Spleen (tissue), 11 donors: Measurements from ENCODE around the gene TFF1. TPM values are rescaled to one million over a fixed set of nuclear protein-coding genes. Genes with fewer than 3 reads are reported as not detected.
A peak's percentile ranks its signal among the peaks of the same experiment; 100 is the strongest.

Experiments
- DNase-seq: peaks from one replicate; pipeline ENCODE4 v3.0.0-alpha.2; 2020
- H3K27ac ChIP-seq, 8 donors: fragments of 200-600 bp; sonication (generic) in 7 of 8; 1 replicate in 4 of 8; 2 replicates in 4 of 8; pipeline versions ENCODE4 v1.5.0 to v1.8.0; 2016 to 2021; ENCODE audit warnings: inconsistent platforms in 4 of 8, mild to moderate bottlenecking in 4 of 8, moderate library complexity in 1 of 8
- H3K27me3 ChIP-seq, 7 donors: fragments of 200-600 bp; sonication (generic) in 6 of 7; replicated peaks in 1 of 7; 1 replicate in 4 of 7; 2 replicates in 3 of 7; pipeline versions ENCODE4 v1.5.0 to v1.8.0; 2016 to 2021; ENCODE audit warnings: inconsistent platforms in 3 of 7, mild to moderate bottlenecking in 1 of 7
- H3K36me3 ChIP-seq, 6 donors: fragments of 200-600 bp; sonication (generic) in 5 of 6; 1 replicate in 4 of 6; 2 replicates in 2 of 6; pipeline versions ENCODE4 v1.5.0 to v1.8.0; 2016 to 2021; ENCODE audit warnings: inconsistent platforms in 2 of 6
- H3K4me1 ChIP-seq, 6 donors: fragments of 200-600 bp; sonication (generic) in 5 of 6; 1 replicate in 3 of 6; 2 replicates in 3 of 6; pipeline versions ENCODE4 v1.5.0 to v1.8.0; 2016 to 2021; ENCODE audit warnings: inconsistent platforms in 3 of 6
- H3K4me3 ChIP-seq, 8 donors: fragments of 200-600 bp; sonication (generic) in 7 of 8; 1 replicate in 4 of 8; 2 replicates in 4 of 8; pipeline versions ENCODE4 v1.5.0 to v1.8.0; 2016 to 2021; ENCODE audit warnings: inconsistent platforms in 4 of 8, mild to moderate bottlenecking in 4 of 8, moderate library complexity in 2 of 8
- H3K9me3 ChIP-seq, 8 donors: fragments of 200-600 bp; sonication (generic) in 7 of 8; 1 replicate in 4 of 8; 2 replicates in 4 of 8; pipeline versions ENCODE4 v1.5.0 to v1.8.0; 2016 to 2021; ENCODE audit warnings: inconsistent platforms in 4 of 8
- POLR2A ChIP-seq, 3 donors: fragments of 450-650 bp; IDR thresholded peaks; one replicate each; pipeline ENCODE4 v1.5.1; 2017; ENCODE audit warnings: antibody characterized with exemption in 3 of 3, mild to moderate bottlenecking in 1 of 3
- POLR2AphosphoS5 ChIP-seq, 3 donors: sonication (generic); formaldehyde crosslinking; IDR thresholded peaks; one replicate each; pipeline ENCODE4 v1.5.1; 2017; ENCODE audit warnings: antibody characterized with exemption in 3 of 3
- WGBS, 5 donors: extraction: QIAGEN DNeasy Blood & Tissue Kit in 3 of 5; methylation state at CpG; one replicate each; pipeline versions ENCODE4 v1.1.5 to v1.1.7; 2013 to 2018; 5-methylcytosine and 5-hydroxymethylcytosine counted together
- intact Hi-C: fragments of 100-400 bp; cut with DNase I; formaldehyde crosslinking; loops from one replicate; pipeline ENCODE4 v1.15.0; 2023; ENCODE audit warnings: low total_unique reads
- polyA plus RNA-seq, 3 donors: library from polyadenylated mRNA; stranded (reverse); fragments of 200-250 nt; gene quantifications; one replicate each; pipeline ENCODE4 v1.2.1, GENCODE V29; 2013
- total RNA-seq, 7 donors: library from RNA; depleted of rRNA in 3 of 7; stranded (reverse); fragments of >200 nt in 3 of 7; fragmentation: NEBNext Ultra II Directional in 4 of 7; extraction: Animal tissue kit (Norgen Biotek cat#: 25700) in 4 of 7; gene quantifications; one replicate each; pipeline versions ENCODE4 v1.1.0 to v1.2.1, GENCODE V29; 2016 to 2021
- TF ChIP-seq, protein P1 (sequence below), 11 experiments: fragments of 200-600 bp in 7 of 11; fragments of 450-650 bp in 4 of 11; sonication (generic) in 4 of 11; IDR thresholded peaks in 8 of 11; conservative IDR thresholded peaks in 3 of 11; 1 replicate in 7 of 11; 2 replicates in 4 of 11; pipeline versions ENCODE4 v1.4.0 to v1.8.0; 2016 to 2021; ENCODE audit warnings: antibody characterized with exemption in 11 of 11, inconsistent platforms in 4 of 11, mild to moderate bottlenecking in 1 of 11
- donor health status: healthy with polysubstance abuse.
- donor health status: DM: no; HTN: no; CAD: no; lungs with moderate emphysema.
- donor health status: DM: no; HTN: no; CAD: no.
- donor health status: Bipolar disorder and iron deficiency.
- donor health status: healthy.
- donor health status: DM: no; HTN: no; CAD: no.
- donor health status: DM: yes; HTN: yes; CAD: no.

Gene TFF1
- total and polyA plus RNA-seq, 10 donors, result not detected

DNA sequence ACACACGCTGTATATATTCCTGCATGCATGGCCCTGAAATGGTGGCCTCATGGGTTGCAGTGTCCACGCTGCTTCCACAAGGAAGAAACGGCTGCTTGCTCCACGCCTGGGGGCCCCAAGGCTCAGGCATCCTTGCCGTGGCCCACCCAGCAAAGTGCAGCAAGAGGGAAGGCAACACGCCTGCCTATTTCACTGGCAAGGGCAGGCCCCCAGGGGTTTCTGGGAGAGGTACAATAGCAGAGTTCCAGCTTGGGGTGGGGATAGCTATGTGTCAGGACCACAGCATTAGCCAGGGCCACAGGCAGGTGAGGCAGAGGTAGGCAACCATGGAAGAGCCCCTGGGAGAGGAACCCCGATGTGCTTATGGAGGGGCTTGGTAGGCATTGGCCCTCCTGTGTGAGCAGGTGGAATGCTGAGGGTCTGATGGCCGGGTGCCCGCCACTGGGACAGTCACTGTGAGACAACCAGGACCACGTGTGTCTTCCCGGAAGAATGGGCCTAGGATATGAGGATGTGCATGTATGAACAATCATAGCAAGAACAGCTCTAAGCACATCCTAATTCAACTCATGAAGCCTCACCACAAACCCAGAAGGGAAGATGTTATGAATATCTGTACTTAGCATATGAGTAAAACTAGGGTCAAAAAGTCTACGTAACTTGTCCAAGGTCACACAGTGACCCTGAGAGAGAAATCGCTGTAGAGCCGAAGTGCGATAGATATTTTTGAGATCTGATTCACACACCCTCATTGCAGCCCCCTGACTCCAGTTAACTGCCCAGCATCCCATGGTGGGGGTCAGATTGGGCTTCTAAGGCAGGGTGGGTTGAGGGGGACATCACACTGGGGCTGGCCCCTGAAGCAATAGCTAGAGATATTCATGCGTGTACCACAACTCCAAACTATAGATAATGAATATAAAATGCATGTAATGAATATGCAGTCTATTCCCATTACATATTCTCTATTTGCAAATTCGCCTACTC, 27.3 kb downstream of the TFF1 start:
- Histone ChIP-seq H3K27me3 (peaks cover 0 to 18% (median 0%) of the 10 kb centered on the region in 7 donors), H3K27ac (no peak overlapping the region), H3K9me3 (no peaks in the 10 kb centered on the region), H3K4me3 (no peak overlapping the region), H3K4me1 (peaks cover 0 to 14% (median 9%) of the 10 kb centered on the region in 6 donors), H3K36me3 (no peaks in the 10 kb centered on the region)
- TF ChIP-seq POLR2A (IDR thresholded peaks at IDR 0.05), result no peak
- no peak for TF ChIP-seq POLR2AphosphoS5 (IDR thresholded peaks at IDR 0.05)
- TF ChIP-seq, protein P1, sequence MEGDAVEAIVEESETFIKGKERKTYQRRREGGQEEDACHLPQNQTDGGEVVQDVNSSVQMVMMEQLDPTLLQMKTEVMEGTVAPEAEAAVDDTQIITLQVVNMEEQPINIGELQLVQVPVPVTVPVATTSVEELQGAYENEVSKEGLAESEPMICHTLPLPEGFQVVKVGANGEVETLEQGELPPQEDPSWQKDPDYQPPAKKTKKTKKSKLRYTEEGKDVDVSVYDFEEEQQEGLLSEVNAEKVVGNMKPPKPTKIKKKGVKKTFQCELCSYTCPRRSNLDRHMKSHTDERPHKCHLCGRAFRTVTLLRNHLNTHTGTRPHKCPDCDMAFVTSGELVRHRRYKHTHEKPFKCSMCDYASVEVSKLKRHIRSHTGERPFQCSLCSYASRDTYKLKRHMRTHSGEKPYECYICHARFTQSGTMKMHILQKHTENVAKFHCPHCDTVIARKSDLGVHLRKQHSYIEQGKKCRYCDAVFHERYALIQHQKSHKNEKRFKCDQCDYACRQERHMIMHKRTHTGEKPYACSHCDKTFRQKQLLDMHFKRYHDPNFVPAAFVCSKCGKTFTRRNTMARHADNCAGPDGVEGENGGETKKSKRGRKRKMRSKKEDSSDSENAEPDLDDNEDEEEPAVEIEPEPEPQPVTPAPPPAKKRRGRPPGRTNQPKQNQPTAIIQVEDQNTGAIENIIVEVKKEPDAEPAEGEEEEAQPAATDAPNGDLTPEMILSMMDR (IDR thresholded peaks at IDR 0.05 in 8 of 11, conservative IDR thresholded peaks at IDR 0.05 in 3 of 11), result no peak
- DNase-seq, result peak; percentile 12
- intact Hi-C loops, result no loop called here
- 81 to 92% (median 85%) methylated on average over 14 to 17 of the region's 17 CpGs for WGBS, 5 donors

DNA sequence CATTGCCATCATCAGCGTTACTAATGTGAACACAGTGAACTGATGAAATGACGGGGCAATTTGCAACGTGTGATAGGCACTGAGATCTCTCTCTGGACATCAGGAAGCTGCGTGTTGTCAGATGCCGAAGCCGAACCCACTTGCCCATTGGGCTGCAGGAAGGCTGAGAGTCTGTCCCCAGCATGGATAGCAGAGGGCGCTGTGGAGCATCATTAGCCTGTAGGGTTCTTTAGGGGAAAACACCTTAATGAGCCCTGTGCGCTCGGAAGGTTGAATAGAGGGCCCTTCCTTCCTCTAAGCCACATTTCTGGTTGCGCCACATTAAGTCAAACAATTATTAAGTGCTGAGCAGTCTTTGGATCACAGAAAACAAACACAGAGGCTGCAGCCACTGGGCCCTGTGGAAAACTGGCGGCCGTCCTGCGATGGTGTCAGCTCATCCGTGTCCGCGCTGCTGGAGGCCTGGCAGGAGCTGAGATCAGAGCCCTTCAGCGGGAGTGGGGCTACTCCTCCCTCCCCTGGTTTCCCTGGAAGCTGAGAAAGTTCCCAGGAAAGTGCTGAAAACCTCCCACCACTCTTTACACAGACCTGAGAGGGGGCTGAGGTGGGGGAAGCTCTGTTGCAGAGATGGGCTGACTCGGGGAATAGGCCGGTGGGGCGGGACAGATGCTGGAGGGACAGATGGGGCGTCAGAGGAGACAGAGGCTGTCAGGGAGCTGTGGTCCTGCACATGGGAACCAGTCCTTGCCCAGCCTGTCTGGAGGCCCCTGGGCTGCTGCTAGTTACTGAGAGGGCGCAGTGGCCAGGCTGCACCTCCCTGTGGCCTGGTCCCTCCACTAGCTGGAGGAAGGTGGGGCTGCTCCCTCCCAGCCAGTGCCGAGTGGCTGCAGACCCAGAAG, 28.3 kb downstream of the TFF1 start:
- no peaks in the 10 kb centered on the region for H3K36me3 ChIP-seq
- DNase-seq, result peak; percentile 91
- H3K27me3 ChIP-seq, result peaks cover 0 to 18% (median 4%) of the 10 kb centered on the region in 7 donors
- intact Hi-C loops, result no loop called here
- TF ChIP-seq POLR2AphosphoS5 (IDR thresholded peaks at IDR 0.05) (peak; percentile 10 to 66 (median 26)), POLR2A (IDR thresholded peaks at IDR 0.05) (no peak)
- TF ChIP-seq, protein P1 (IDR thresholded peaks at IDR 0.05 in 8 of 11, conservative IDR thresholded peaks at IDR 0.05 in 3 of 11), result peak; percentile 49 to 86 (median 75)
- H3K9me3 ChIP-seq, result no peaks in the 10 kb centered on the region
- peaks cover 0 to 14% (median 9%) of the 10 kb centered on the region in 6 donors for H3K4me1 ChIP-seq
- peak overlapping the region in 1 of 8 donors; percentile 33 for H3K27ac ChIP-seq
- WGBS, 5 donors, result 48 to 53% (median 51%) methylated on average over 19 to 23 of the region's 23 CpGs
- H3K4me3 ChIP-seq, result no peak overlapping the region

DNA sequence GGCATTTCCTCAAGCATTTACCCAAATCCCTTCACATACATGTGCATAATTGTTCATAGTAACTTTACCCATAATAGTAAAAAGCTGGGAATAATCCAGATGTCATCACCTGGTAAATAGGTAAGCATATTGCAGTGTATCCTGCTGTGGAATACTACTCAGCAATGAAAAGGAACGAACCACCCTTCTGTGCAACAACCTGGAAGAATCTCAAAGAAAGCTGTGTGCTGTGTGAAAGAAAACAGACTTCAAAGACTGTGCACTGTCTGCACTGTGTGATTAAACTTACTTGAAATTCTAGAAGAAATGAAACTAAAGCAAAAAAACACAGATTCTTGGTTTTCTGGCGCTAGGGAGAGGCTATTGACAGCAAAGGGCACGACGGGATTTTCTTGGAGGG, 29.1 kb downstream of the TFF1 start:
- Histone ChIP-seq H3K36me3 (no peaks in the 10 kb centered on the region), H3K27ac (no peak overlapping the region), H3K27me3 (peaks cover 0 to 24% (median 4%) of the 10 kb centered on the region in 7 donors), H3K9me3 (peaks cover 0 to 5% (median 1%) of the 10 kb centered on the region in 8 donors), H3K4me3 (no peak overlapping the region), H3K4me1 (peaks cover 0 to 14% (median 9%) of the 10 kb centered on the region in 6 donors)
- 89 to 97% (median 90%) methylated on average over 4 of the region's 4 CpGs for WGBS, 5 donors
- no peak for DNase-seq
- TF ChIP-seq POLR2AphosphoS5 (IDR thresholded peaks at IDR 0.05) (no peak), POLR2A (IDR thresholded peaks at IDR 0.05) (no peak)
- TF ChIP-seq, protein P1 (IDR thresholded peaks at IDR 0.05 in 8 of 11, conservative IDR thresholded peaks at IDR 0.05 in 3 of 11), result no peak
- intact Hi-C loops, result no loop called here
